SH-SY5Y (cell line): ENCODE data around the gene DGKK.

Experiments used
- GATA2 ChIP-seq: IDR thresholded peaks from 2 replicates; pipeline ENCODE4 v1.6.1; 2011; ENCODE audit warnings: mild to moderate bottlenecking, low read depth, low read length
- GATA3 ChIP-seq: IDR thresholded peaks from 2 replicates; pipeline ENCODE4 v1.6.1; 2011; ENCODE audit warnings: low read depth, mild to moderate bottlenecking, low read length, moderate library complexity

GRCh38 chrX:50428174-50428573 lies 42.5 kb downstream of the DGKK start:
- TF ChIP-seq GATA2 = no peak
- TF ChIP-seq GATA3 = no peak
